HepG2 (cell line): ENCODE results near the gene TSGA10IP. TPM values are rescaled to one million over a fixed set of nuclear protein-coding genes. Genes with fewer than 3 reads are reported as not detected.

Source experiments
- ATRX ChIP-seq: sonication (generic); formaldehyde crosslinking; IDR thresholded peaks from 2 replicates; pipeline ENCODE4 v1.4.0; 2020; ENCODE audit warnings: missing genetic modification reagents, borderline replicate concordance
- ESRRA ChIP-seq: sonication (generic); formaldehyde crosslinking; IDR thresholded peaks from 2 replicates; pipeline ENCODE4 v1.5.1; 2020; ENCODE audit warnings: mild to moderate bottlenecking, low read depth, missing genetic modification reagents
- HMG20B ChIP-seq: conservative IDR thresholded peaks from 2 replicates; pipeline ENCODE4 v1.6.1; 2016; ENCODE audit warnings: missing genetic modification reagents, missing compliant biosample characterization
- MATR3 ChIP-seq: sonication (generic); formaldehyde crosslinking; IDR thresholded peaks from 2 replicates; pipeline ENCODE4 v1.4.0; 2020; ENCODE audit warnings: missing genetic modification reagents
- NCOA1 ChIP-seq: sonication (generic); formaldehyde crosslinking; IDR thresholded peaks from 2 replicates; pipeline ENCODE4 v1.9.0; 2021; ENCODE audit warnings: missing genetic modification reagents
- RBAK ChIP-seq: sonication (generic); formaldehyde crosslinking; IDR thresholded peaks from 2 replicates; pipeline ENCODE4 v1.5.1; 2020; ENCODE audit warnings: mild to moderate bottlenecking, missing genetic modification reagents
- RELA ChIP-seq: sonication (generic); formaldehyde crosslinking; IDR thresholded peaks from 2 replicates; pipeline ENCODE4 v1.4.0; 2020; ENCODE audit warnings: missing genetic modification reagents
- ZNF17 ChIP-seq: sonication (generic); formaldehyde crosslinking; IDR thresholded peaks from 2 replicates; pipeline ENCODE4 v1.5.0; 2020; ENCODE audit warnings: mild to moderate bottlenecking, missing genetic modification reagents
- ZNF431 ChIP-seq: sonication (generic); formaldehyde crosslinking; IDR thresholded peaks from 2 replicates; pipeline ENCODE4 v1.9.0; 2022; ENCODE audit warnings: missing genetic modification reagents, low read depth, mild to moderate bottlenecking, borderline replicate concordance
- ZNF441 ChIP-seq: sonication (generic); formaldehyde crosslinking; IDR thresholded peaks from 2 replicates; pipeline ENCODE4 v1.7.0; 2021; ENCODE audit warnings: missing genetic modification reagents, borderline replicate concordance
- ZNF644 ChIP-seq: IDR thresholded peaks from 2 replicates; pipeline ENCODE4 v1.6.1; 2016; ENCODE audit warnings: low read depth
- ZNF724P ChIP-seq: sonication (generic); formaldehyde crosslinking; IDR thresholded peaks from 2 replicates; pipeline ENCODE4 v1.8.0; 2022; ENCODE audit warnings: missing genetic modification reagents, borderline replicate concordance
- polyA plus RNA-seq, 8 experiments: library from polyadenylated mRNA; depleted of rRNA in 3 of 8; stranded (reverse) in 7 of 8; unstranded in 1 of 8; fragments of >200 nt; fragmentation: Illumina TruSeq in 4 of 8; extraction: Trizol in 4 of 8; gene quantifications; 2 replicates each; pipeline versions ENCODE4 v1.2.1 to v1.2.3, GENCODE V29; 2011 to 2016; ENCODE audit warnings: low read depth in 4 of 8, missing spikeins in 1 of 8, mixed read lengths in 1 of 8; ENCODE audit not compliant: insufficient read depth in 1 of 8
- total RNA-seq, 5 experiments: library from RNA; depleted of rRNA; stranded (reverse); fragments of >200 nt; fragmentation: Illumina TruSeq; extraction: Trizol; gene quantifications; 2 replicates each; pipeline ENCODE4 v1.2.3, GENCODE V29; 2016; ENCODE audit warnings: low read depth in 1 of 5
- TF ChIP-seq, protein P1 (sequence below): sonication (generic); formaldehyde crosslinking; IDR thresholded peaks from 2 replicates; pipeline ENCODE4 v1.9.0; 2021; ENCODE audit warnings: mild to moderate bottlenecking, missing genetic modification reagents
- TF ChIP-seq, protein P2 (sequence below): sonication (generic); formaldehyde crosslinking; IDR thresholded peaks from 2 replicates; pipeline ENCODE4 v1.8.1; 2023; ENCODE audit warnings: mild to moderate bottlenecking, moderate library complexity, missing genetic modification reagents
- TF ChIP-seq, protein P3 (sequence below): sonication (generic); formaldehyde crosslinking; IDR thresholded peaks from 2 replicates; pipeline ENCODE4 v1.8.1; 2023; ENCODE audit warnings: mild to moderate bottlenecking, missing genetic modification reagents
- TF ChIP-seq, protein P4 (sequence below): IDR thresholded peaks from 2 replicates; pipeline ENCODE4 v1.6.1; 2016; ENCODE audit warnings: missing compliant biosample characterization, missing genetic modification reagents, borderline replicate concordance
- TF ChIP-seq, protein P5 (sequence below): IDR thresholded peaks from 2 replicates; pipeline ENCODE4 v1.6.1; 2012; ENCODE audit warnings: inconsistent platforms
- TF ChIP-seq, protein P6 (sequence below): sonication (generic); formaldehyde crosslinking; IDR thresholded peaks from 2 replicates; pipeline ENCODE4 v1.9.0; 2021; ENCODE audit warnings: missing genetic modification reagents, borderline replicate concordance

Gene TSGA10IP
- total and polyA plus RNA-seq, 2 of the 13 experiments (the other 11 are each of a cell fraction or from before 2014, with no cell fraction given), result not detected

DNA sequence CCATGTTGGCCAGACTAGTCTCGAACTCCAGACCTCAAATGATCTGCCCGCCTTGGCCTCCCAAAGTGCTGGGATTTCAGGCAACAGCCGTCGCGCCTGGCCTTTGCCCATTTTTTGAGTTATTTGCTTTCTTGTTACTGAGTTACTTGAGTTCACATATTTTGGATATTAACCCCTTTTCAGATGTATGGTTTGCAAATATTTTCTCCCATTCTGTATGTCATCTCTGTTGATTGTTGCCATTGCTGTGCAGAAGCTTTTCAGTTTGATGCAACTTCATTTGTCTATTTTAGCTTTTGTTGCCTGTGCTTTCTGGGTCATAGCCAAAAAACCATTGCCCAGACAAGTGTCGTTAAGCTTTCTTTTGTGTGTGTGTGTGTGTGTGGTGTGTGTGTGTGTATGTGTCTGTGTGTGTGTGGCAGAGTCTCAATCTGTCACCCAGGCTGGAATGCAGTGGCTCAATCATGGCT is 6.8 kb downstream of the TSGA10IP start (continued):
- TF ChIP-seq, protein P1, sequence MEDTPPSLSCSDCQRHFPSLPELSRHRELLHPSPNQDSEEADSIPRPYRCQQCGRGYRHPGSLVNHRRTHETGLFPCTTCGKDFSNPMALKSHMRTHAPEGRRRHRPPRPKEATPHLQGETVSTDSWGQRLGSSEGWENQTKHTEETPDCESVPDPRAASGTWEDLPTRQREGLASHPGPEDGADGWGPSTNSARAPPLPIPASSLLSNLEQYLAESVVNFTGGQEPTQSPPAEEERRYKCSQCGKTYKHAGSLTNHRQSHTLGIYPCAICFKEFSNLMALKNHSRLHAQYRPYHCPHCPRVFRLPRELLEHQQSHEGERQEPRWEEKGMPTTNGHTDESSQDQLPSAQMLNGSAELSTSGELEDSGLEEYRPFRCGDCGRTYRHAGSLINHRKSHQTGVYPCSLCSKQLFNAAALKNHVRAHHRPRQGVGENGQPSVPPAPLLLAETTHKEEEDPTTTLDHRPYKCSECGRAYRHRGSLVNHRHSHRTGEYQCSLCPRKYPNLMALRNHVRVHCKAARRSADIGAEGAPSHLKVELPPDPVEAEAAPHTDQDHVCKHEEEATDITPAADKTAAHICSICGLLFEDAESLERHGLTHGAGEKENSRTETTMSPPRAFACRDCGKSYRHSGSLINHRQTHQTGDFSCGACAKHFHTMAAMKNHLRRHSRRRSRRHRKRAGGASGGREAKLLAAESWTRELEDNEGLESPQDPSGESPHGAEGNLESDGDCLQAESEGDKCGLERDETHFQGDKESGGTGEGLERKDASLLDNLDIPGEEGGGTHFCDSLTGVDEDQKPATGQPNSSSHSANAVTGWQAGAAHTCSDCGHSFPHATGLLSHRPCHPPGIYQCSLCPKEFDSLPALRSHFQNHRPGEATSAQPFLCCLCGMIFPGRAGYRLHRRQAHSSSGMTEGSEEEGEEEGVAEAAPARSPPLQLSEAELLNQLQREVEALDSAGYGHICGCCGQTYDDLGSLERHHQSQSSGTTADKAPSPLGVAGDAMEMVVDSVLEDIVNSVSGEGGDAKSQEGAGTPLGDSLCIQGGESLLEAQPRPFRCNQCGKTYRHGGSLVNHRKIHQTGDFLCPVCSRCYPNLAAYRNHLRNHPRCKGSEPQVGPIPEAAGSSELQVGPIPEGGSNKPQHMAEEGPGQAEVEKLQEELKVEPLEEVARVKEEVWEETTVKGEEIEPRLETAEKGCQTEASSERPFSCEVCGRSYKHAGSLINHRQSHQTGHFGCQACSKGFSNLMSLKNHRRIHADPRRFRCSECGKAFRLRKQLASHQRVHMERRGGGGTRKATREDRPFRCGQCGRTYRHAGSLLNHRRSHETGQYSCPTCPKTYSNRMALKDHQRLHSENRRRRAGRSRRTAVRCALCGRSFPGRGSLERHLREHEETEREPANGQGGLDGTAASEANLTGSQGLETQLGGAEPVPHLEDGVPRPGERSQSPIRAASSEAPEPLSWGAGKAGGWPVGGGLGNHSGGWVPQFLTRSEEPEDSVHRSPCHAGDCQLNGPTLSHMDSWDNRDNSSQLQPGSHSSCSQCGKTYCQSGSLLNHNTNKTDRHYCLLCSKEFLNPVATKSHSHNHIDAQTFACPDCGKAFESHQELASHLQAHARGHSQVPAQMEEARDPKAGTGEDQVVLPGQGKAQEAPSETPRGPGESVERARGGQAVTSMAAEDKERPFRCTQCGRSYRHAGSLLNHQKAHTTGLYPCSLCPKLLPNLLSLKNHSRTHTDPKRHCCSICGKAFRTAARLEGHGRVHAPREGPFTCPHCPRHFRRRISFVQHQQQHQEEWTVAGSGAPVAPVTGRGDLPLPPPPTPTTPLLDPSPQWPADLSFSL (CRISPR knock-in tag), result peak; percentile 96
- TF ChIP-seq ZNF17, result no peak
- TF ChIP-seq RBAK (CRISPR knock-in tag), result no peak
- no peak for TF ChIP-seq ZNF441
- no peak for TF ChIP-seq ATRX
- TF ChIP-seq, protein P2, sequence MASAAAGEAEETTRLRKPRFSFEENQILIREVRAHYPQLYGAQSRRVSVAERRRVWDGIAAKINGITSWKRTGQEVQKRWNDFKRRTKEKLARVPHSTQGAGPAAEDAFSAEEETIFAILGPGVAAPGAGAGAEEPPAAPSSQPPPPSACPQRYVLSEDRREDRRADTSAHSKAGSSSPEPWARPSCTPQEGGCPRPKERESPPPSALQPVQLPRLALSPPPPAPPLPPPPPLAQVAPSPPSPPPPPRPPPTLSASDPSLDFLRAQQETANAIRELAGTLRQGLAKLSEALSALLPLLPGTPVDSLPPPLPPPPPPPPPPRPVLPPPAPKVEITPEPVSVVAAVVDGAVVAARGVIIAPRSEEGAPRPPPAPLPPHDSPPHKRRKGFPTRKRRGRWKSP (CRISPR knock-in tag), result no peak
- peak; percentile 62; the same call in 1 of the 2 replicates for TF ChIP-seq ZNF644 (CRISPR knock-in tag)
- TF ChIP-seq MATR3 (CRISPR knock-in tag), result no peak
- TF ChIP-seq, protein P3, sequence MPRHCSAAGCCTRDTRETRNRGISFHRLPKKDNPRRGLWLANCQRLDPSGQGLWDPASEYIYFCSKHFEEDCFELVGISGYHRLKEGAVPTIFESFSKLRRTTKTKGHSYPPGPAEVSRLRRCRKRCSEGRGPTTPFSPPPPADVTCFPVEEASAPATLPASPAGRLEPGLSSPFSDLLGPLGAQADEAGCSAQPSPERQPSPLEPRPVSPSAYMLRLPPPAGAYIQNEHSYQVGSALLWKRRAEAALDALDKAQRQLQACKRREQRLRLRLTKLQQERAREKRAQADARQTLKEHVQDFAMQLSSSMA (CRISPR knock-in tag), result no peak
- TF ChIP-seq, protein P4, sequence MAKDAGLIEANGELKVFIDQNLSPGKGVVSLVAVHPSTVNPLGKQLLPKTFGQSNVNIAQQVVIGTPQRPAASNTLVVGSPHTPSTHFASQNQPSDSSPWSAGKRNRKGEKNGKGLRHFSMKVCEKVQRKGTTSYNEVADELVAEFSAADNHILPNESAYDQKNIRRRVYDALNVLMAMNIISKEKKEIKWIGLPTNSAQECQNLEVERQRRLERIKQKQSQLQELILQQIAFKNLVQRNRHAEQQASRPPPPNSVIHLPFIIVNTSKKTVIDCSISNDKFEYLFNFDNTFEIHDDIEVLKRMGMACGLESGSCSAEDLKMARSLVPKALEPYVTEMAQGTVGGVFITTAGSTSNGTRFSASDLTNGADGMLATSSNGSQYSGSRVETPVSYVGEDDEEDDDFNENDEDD (CRISPR knock-in tag), result no peak
- TF ChIP-seq, protein P5, sequence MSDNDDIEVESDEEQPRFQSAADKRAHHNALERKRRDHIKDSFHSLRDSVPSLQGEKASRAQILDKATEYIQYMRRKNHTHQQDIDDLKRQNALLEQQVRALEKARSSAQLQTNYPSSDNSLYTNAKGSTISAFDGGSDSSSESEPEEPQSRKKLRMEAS, result no peak
- no peak for TF ChIP-seq ESRRA (CRISPR knock-in tag)
- TF ChIP-seq NCOA1, result no peak
- TF ChIP-seq RELA (CRISPR knock-in tag), result no peak
- TF ChIP-seq HMG20B (CRISPR knock-in tag), result no peak
- TF ChIP-seq, protein P6, sequence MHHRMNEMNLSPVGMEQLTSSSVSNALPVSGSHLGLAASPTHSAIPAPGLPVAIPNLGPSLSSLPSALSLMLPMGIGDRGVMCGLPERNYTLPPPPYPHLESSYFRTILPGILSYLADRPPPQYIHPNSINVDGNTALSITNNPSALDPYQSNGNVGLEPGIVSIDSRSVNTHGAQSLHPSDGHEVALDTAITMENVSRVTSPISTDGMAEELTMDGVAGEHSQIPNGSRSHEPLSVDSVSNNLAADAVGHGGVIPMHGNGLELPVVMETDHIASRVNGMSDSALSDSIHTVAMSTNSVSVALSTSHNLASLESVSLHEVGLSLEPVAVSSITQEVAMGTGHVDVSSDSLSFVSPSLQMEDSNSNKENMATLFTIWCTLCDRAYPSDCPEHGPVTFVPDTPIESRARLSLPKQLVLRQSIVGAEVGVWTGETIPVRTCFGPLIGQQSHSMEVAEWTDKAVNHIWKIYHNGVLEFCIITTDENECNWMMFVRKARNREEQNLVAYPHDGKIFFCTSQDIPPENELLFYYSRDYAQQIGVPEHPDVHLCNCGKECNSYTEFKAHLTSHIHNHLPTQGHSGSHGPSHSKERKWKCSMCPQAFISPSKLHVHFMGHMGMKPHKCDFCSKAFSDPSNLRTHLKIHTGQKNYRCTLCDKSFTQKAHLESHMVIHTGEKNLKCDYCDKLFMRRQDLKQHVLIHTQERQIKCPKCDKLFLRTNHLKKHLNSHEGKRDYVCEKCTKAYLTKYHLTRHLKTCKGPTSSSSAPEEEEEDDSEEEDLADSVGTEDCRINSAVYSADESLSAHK (CRISPR knock-in tag), result no peak
- no peak for TF ChIP-seq ZNF724P (CRISPR knock-in tag)
- no peak for TF ChIP-seq ZNF431 (CRISPR knock-in tag)
